Prostate gland (tissue), 2 donors: ENCODE results near the gene DSN1. TPM values are rescaled to one million over a fixed set of nuclear protein-coding genes. Genes with fewer than 3 reads are reported as not detected.

Experiments used
- DNase-seq: peaks from one replicate; pipeline ENCODE4 v3.0.0-alpha.2; 2019; ENCODE audit warnings: low spot score
- H3K27ac ChIP-seq, 2 donors: fragments of 200-600 bp; sonication (generic); 2 replicates each; pipeline ENCODE4 v1.5.1; 2017 to 2019
- H3K27me3 ChIP-seq: fragments of 200-600 bp; sonication (generic); replicated peaks from 2 replicates; pipeline ENCODE4 v1.5.1; 2019; ENCODE audit not compliant: insufficient read depth
- H3K36me3 ChIP-seq, 2 donors: fragments of 200-600 bp; sonication (generic); 1 replicate in 1 of 2; 2 replicates in 1 of 2; pipeline versions ENCODE4 v1.5.1 to v1.8.1; 2017 to 2019
- H3K4me1 ChIP-seq: fragments of 200-600 bp; sonication (generic); replicated peaks from 2 replicates; pipeline ENCODE4 v1.5.1; 2019
- H3K4me3 ChIP-seq, 2 donors: fragments of 200-600 bp; sonication (generic); 2 replicates each; pipeline ENCODE4 v1.5.1; 2017 to 2019
- H3K9me3 ChIP-seq: fragments of 200-600 bp; sonication (generic); 2 replicates; pipeline ENCODE4 v1.5.1; 2017
- CTCF ChIP-seq, 4 experiments: fragments of 200-600 bp in 2 of 4; fragments of 450-650 bp in 2 of 4; sonication (generic) in 2 of 4; IDR thresholded peaks; 1 replicate in 3 of 4; 2 replicates in 1 of 4; pipeline ENCODE4 v1.5.1; 2016 to 2019; ENCODE audit warnings: antibody characterized with exemption in 4 of 4, mild to moderate bottlenecking in 2 of 4, moderate library complexity in 2 of 4
- POLR2A ChIP-seq: fragments of 450-650 bp; IDR thresholded peaks from one replicate; pipeline ENCODE4 v1.6.1; 2016; ENCODE audit warnings: antibody characterized with exemption, mild to moderate bottlenecking
- POLR2AphosphoS5 ChIP-seq: sonication (generic); formaldehyde crosslinking; IDR thresholded peaks from one replicate; pipeline ENCODE4 v1.6.1; 2017; ENCODE audit warnings: antibody characterized with exemption
- WGBS: methylation state at CpG from one replicate; pipeline ENCODE4 v1.1.5; 2018; 5-methylcytosine and 5-hydroxymethylcytosine counted together
- intact Hi-C: fragments of 100-400 bp; cut with DNase I; formaldehyde crosslinking; loops from one replicate; pipeline ENCODE4 v1.14.2; 2022
- total RNA-seq, 2 donors: library from RNA; depleted of rRNA; stranded (reverse); fragments of >200 nt; gene quantifications; one replicate each; pipeline ENCODE4 v1.1.0, GENCODE V29; 2016

The DSN1 gene
- total RNA-seq, 2 donors from 2014 or later, result 13.0 to 17.1 TPM

GRCh38 chr20:36820073-36820472 lies 46.5 kb upstream of the DSN1 start:
- intact Hi-C loops, result no loop called here
- DNase-seq, result no peak
- WGBS, result 30% methylated on average over 1 of the region's 1 CpG
- Histone ChIP-seq H3K9me3 (no peaks in the 10 kb centered on the region), H3K36me3 (peaks cover 0 to 8% of the 10 kb centered on the region in 2 donors), H3K4me3 (no peak overlapping the region), H3K27ac (peak overlapping the region; percentile 55 to 64), H3K27me3 (no peaks in the 10 kb centered on the region), H3K4me1 (peaks cover 15% of the 10 kb centered on the region)
- TF ChIP-seq POLR2AphosphoS5 (no peak), CTCF (IDR thresholded peaks at IDR 0.05) (no peak), POLR2A (no peak)

DNA sequence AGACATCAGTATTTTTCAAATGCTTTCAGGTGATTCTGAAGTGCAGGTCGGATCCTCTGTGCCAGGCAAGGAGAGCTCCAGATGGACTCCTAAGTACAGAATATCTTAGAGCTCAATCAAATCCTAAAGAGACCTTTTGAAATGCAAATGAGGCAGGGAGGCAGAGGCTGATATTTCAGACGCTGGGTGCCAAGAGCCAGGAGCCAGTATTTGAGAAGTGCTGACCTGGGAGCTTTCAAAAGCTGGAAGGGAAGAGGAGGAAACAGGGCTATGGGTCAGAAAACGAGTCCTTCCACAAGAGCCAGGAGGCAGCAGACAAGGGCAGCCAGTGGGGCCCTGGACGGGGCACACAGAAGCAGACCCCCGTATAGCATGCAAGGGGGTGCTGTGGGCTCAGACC lies 46.1 kb upstream of the DSN1 start:
- H3K4me1 ChIP-seq, result peaks cover 15% of the 10 kb centered on the region
- intact Hi-C loops, result no loop called here
- H3K36me3 ChIP-seq, result peaks cover 0 to 12% of the 10 kb centered on the region in 2 donors
- H3K27me3 ChIP-seq, result no peaks in the 10 kb centered on the region
- no peak overlapping the region for H3K4me3 ChIP-seq
- no peak for DNase-seq
- H3K9me3 ChIP-seq, result no peaks in the 10 kb centered on the region
- 19% methylated on average over 3 of the region's 5 CpGs for WGBS
- TF ChIP-seq POLR2AphosphoS5, result no peak
- TF ChIP-seq POLR2A, result no peak
- no peak for TF ChIP-seq CTCF (IDR thresholded peaks at IDR 0.05)
- H3K27ac ChIP-seq, result peak overlapping the region; percentile 55 to 64

DNA sequence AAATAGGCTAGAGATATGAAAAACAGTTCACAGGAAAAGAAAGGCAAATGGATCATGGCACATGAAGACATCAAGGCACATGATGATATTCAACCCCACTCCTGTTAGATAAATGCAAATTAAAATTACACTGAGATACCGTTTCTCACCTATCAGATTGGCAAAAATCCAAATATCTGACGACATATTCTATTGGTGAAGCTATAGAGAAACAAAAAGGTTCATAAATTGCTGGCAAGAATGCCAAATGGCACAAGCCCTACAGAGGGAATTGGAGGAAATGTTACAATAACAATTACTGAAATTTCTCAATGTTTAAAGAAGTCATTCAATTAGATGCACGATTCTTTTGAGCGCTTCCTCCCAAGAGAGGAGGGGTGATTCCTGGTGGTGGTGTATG lies 45.3 kb upstream of the DSN1 start:
- H3K27ac ChIP-seq, result no peak overlapping the region
- no peaks in the 10 kb centered on the region for H3K9me3 ChIP-seq
- no peak overlapping the region for H3K4me3 ChIP-seq
- no peak for DNase-seq
- TF ChIP-seq POLR2AphosphoS5 (no peak), POLR2A (no peak), CTCF (IDR thresholded peaks at IDR 0.05) (no peak)
- 37% methylated on average over 4 of the region's 4 CpGs for WGBS
- peaks cover 0 to 15% of the 10 kb centered on the region in 2 donors for H3K36me3 ChIP-seq
- no peaks in the 10 kb centered on the region for H3K27me3 ChIP-seq
- peaks cover 14% of the 10 kb centered on the region for H3K4me1 ChIP-seq
- intact Hi-C loops, result no loop called here

DNA sequence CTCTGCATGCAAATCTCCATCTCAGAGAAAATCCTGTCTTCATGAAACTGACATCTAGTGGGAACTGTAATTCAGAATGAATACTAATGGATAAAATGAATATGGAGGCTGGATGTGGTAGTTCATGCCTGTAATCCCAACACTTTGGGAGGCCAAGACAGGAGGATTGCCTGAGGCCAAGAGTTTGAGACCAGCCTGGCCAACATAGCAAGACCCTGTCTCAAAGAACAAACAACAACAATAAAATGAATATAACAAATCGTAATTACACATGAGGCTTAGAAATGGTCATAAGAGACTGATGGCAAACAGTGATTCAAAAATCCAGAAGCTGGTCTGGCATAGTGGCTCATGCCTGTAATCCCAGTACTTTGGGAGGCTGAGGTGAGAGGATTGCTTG lies 44.6 kb upstream of the DSN1 start:
- DNase-seq, result no peak
- WGBS, result 91% methylated on average over 1 of the region's 1 CpG
- TF ChIP-seq POLR2A (no peak), CTCF (IDR thresholded peaks at IDR 0.05) (no peak), POLR2AphosphoS5 (no peak)
- H3K27ac ChIP-seq, result no peak overlapping the region
- no peak overlapping the region for H3K4me3 ChIP-seq
- peaks cover 0 to 15% of the 10 kb centered on the region in 2 donors for H3K36me3 ChIP-seq
- H3K27me3 ChIP-seq, result no peaks in the 10 kb centered on the region
- intact Hi-C loops, result no loop called here
- H3K9me3 ChIP-seq, result no peaks in the 10 kb centered on the region
- H3K4me1 ChIP-seq, result peaks cover 12% of the 10 kb centered on the region

GRCh38 chr20:36817496-36817895 lies 43.9 kb upstream of the DSN1 start:
- Histone ChIP-seq H3K4me3 (no peak overlapping the region), H3K4me1 (peaks cover 17% of the 10 kb centered on the region), H3K27me3 (no peaks in the 10 kb centered on the region), H3K36me3 (peaks cover 0 to 15% of the 10 kb centered on the region in 2 donors), H3K9me3 (no peaks in the 10 kb centered on the region), H3K27ac (no peak overlapping the region)
- intact Hi-C loops, result no loop called here
- no peak for DNase-seq
- 98% methylated on average over 3 of the region's 3 CpGs for WGBS
- TF ChIP-seq POLR2A, result no peak
- TF ChIP-seq POLR2AphosphoS5, result no peak
- TF ChIP-seq CTCF (IDR thresholded peaks at IDR 0.05), result no peak
